Astrocyte (in vitro differentiated cells and primary cell): ENCODE results near the gene TPO. TPM values are rescaled to one million over a fixed set of nuclear protein-coding genes. Genes with fewer than 3 reads are reported as not detected.

Experiments
- DNase-seq: peaks from one replicate; pipeline ENCODE4 v3.0.0-alpha.2; 2010; ENCODE audit warnings: low read depth
- FAIRE-seq: peaks from 2 replicates; lab custom pipeline; 2011; peaks lifted over from hg19 to GRCh38; lab: Jason Lieb, UNC
- H2AFZ ChIP-seq: 2 replicates; pipeline ENCODE4 v1.6.0; 2012; ENCODE audit warnings: low read depth, low read length, inconsistent platforms
- H3K27ac ChIP-seq: 2 replicates; pipeline ENCODE4 v1.5.1; 2011; ENCODE audit warnings: low read depth, low read length, inconsistent platforms
- H3K27me3 ChIP-seq: 2 replicates; pipeline ENCODE4 v1.6.0; 2011; ENCODE audit warnings: low read length, inconsistent platforms; ENCODE audit not compliant: insufficient read depth
- H3K36me3 ChIP-seq: 2 replicates; pipeline ENCODE4 v1.5.1; 2011; ENCODE audit warnings: low read length, inconsistent platforms; ENCODE audit not compliant: insufficient read depth
- H3K4me1 ChIP-seq: 2 replicates; pipeline ENCODE4 v1.5.1; 2011; ENCODE audit warnings: low read length, inconsistent platforms; ENCODE audit not compliant: insufficient read depth
- H3K4me2 ChIP-seq: 2 replicates; pipeline ENCODE4 v1.6.0; 2012; ENCODE audit warnings: low read length, inconsistent platforms
- H3K4me3 ChIP-seq: 2 replicates; pipeline ENCODE4 v1.5.1; 2011; ENCODE audit warnings: low read depth, mild to moderate bottlenecking, low read length, inconsistent platforms; ENCODE audit not compliant: insufficient read depth
- H3K79me2 ChIP-seq: 2 replicates; pipeline ENCODE4 v1.6.0; 2012; ENCODE audit warnings: mild to moderate bottlenecking, low read length, inconsistent platforms; ENCODE audit not compliant: insufficient read depth
- H3K9ac ChIP-seq: 2 replicates; pipeline ENCODE4 v1.6.0; 2012; ENCODE audit warnings: mild to moderate bottlenecking, low read length, inconsistent platforms
- H3K9me3 ChIP-seq: 2 replicates; pipeline ENCODE4 v1.5.1; 2012; ENCODE audit warnings: low read depth, mild to moderate bottlenecking, low read length, inconsistent platforms; ENCODE audit not compliant: insufficient read depth
- H4K20me1 ChIP-seq: 2 replicates; pipeline ENCODE4 v1.6.0; 2012; ENCODE audit warnings: low read length, inconsistent platforms; ENCODE audit not compliant: insufficient read depth
- H3K27ac Mint-ChIP-seq: one replicate; pipeline ENCODE4 v1.8.0; 2021; ENCODE audit warnings: mild to moderate bottlenecking, mixed read lengths; ENCODE audit not compliant: unreplicated experiment
- H3K27me3 Mint-ChIP-seq: one replicate; pipeline ENCODE4 v1.8.0; 2021; ENCODE audit warnings: low read depth, mixed read lengths; ENCODE audit not compliant: unreplicated experiment
- H3K36me3 Mint-ChIP-seq: one replicate; pipeline ENCODE4 v1.8.0; 2021; ENCODE audit warnings: low read depth, mixed read lengths; ENCODE audit not compliant: unreplicated experiment
- H3K4me1 Mint-ChIP-seq: one replicate; pipeline ENCODE4 v1.8.0; 2021; ENCODE audit warnings: low read depth, mixed read lengths; ENCODE audit not compliant: unreplicated experiment
- H3K4me3 Mint-ChIP-seq: one replicate; pipeline ENCODE4 v1.8.0; 2021; ENCODE audit warnings: mild to moderate bottlenecking, moderate library complexity, mixed read lengths; ENCODE audit not compliant: unreplicated experiment
- H3K9me3 Mint-ChIP-seq: one replicate; pipeline ENCODE4 v1.8.0; 2021; ENCODE audit warnings: mild to moderate bottlenecking, mixed read lengths; ENCODE audit not compliant: unreplicated experiment
- EZH2 ChIP-seq: IDR thresholded peaks from 2 replicates; pipeline ENCODE4 v1.6.1; 2012; ENCODE audit warnings: mild to moderate bottlenecking, low read length, inconsistent platforms; ENCODE audit not compliant: insufficient read depth
- total RNA-seq: library from RNA; stranded (reverse); gene quantifications from 2 replicates; pipeline ENCODE4 v1.2.1, GENCODE V29; 2021
- TF ChIP-seq, protein P1 (sequence below): IDR thresholded peaks from 2 replicates; pipeline ENCODE4 v1.5.1; 2011; ENCODE audit warnings: low read depth, mild to moderate bottlenecking, inconsistent platforms, low read length, moderate library complexity; ENCODE audit not compliant: insufficient read depth

The TPO gene
- total RNA-seq, 1 donor from 2014 or later = not detected

DNA sequence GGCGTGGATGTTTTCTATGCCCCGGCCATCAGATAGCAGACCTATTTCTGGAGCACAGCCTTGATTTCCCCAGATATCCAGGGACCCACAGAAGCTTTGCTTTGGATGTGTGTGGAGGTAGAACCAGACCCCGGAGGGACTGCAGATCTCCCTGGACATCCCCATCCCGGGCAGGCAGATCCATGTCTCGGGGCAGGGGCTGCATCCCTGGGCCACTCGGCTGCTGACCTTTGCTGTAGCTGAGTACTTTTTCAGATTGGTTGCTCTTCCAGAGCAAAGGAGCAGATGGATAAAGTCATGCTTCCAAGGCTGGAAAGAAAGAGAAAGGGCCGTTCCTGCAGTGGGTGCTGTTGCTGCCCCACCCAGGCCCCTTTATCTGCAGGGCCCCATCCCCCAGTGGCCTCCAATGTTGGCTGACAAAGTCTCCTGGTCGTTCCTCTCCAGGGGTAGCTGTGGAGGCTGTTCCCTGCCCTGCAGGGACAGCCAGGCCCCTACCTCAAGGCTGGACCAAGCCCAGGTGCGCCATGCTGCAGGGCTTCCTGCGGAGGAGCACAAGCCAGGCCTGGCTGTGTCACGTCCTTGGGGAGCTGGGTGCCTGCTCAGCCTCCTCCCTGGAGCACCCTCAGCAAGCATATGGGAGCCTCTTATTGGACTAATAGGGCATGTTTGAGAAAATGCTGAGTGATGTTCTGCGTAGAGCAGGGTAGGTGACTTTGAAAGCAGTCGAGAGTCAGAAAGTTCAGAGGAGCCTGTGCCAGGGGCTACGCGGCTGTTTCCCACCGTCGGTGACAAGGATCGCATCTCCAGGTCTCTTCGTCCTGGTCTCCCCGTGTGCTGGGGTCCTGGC, 68.4 kb downstream of the TPO start:
- H3K4me2 ChIP-seq = no peak overlapping the region
- no peak overlapping the region for H3K27ac ChIP-seq
- Mint-ChIP-seq H3K27ac (no peak overlapping the region), H3K4me1 (no peaks in the 10 kb centered on the region), H3K4me3 (no peak overlapping the region), H3K27me3 (peaks cover 33% of the 10 kb centered on the region), H3K9me3 (no peaks in the 10 kb centered on the region), H3K36me3 (no peaks in the 10 kb centered on the region)
- no peaks in the 10 kb centered on the region for H4K20me1 ChIP-seq
- no peak overlapping the region for H2AFZ ChIP-seq
- FAIRE-seq (no peak), DNase-seq (no peak)
- H3K9ac ChIP-seq = no peak overlapping the region
- H3K27me3 ChIP-seq = no peaks in the 10 kb centered on the region
- H3K36me3 ChIP-seq = no peaks in the 10 kb centered on the region
- H3K4me1 ChIP-seq = no peaks in the 10 kb centered on the region
- TF ChIP-seq, protein P1, sequence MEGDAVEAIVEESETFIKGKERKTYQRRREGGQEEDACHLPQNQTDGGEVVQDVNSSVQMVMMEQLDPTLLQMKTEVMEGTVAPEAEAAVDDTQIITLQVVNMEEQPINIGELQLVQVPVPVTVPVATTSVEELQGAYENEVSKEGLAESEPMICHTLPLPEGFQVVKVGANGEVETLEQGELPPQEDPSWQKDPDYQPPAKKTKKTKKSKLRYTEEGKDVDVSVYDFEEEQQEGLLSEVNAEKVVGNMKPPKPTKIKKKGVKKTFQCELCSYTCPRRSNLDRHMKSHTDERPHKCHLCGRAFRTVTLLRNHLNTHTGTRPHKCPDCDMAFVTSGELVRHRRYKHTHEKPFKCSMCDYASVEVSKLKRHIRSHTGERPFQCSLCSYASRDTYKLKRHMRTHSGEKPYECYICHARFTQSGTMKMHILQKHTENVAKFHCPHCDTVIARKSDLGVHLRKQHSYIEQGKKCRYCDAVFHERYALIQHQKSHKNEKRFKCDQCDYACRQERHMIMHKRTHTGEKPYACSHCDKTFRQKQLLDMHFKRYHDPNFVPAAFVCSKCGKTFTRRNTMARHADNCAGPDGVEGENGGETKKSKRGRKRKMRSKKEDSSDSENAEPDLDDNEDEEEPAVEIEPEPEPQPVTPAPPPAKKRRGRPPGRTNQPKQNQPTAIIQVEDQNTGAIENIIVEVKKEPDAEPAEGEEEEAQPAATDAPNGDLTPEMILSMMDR = no peak
- TF ChIP-seq EZH2 = no peak
- no peak overlapping the region for H3K4me3 ChIP-seq
- H3K79me2 ChIP-seq = no peaks in the 10 kb centered on the region
- no peaks in the 10 kb centered on the region for H3K9me3 ChIP-seq

- Mint-ChIP-seq H3K36me3 (no peaks in the 10 kb centered on the region), H3K9me3 (no peaks in the 10 kb centered on the region), H3K27me3 (peaks cover 34% of the 10 kb centered on the region), H3K4me1 (no peaks in the 10 kb centered on the region), H3K27ac (no peak overlapping the region), H3K4me3 (no peak overlapping the region)
- no peak for TF ChIP-seq EZH2
- TF ChIP-seq, protein P1 = no peak
- Histone ChIP-seq H4K20me1 (no peaks in the 10 kb centered on the region), H3K9ac (no peak overlapping the region), H2AFZ (no peak overlapping the region), H3K9me3 (no peaks in the 10 kb centered on the region), H3K4me3 (no peak overlapping the region), H3K36me3 (no peaks in the 10 kb centered on the region), H3K27me3 (no peaks in the 10 kb centered on the region), H3K4me2 (no peak overlapping the region), H3K4me1 (no peaks in the 10 kb centered on the region), H3K79me2 (no peaks in the 10 kb centered on the region), H3K27ac (no peak overlapping the region)
- FAIRE-seq (no peak), DNase-seq (no peak)
Measured at GRCh38 chr2:1482253-1482675, 69.0 kb downstream of the TPO start.

DNA sequence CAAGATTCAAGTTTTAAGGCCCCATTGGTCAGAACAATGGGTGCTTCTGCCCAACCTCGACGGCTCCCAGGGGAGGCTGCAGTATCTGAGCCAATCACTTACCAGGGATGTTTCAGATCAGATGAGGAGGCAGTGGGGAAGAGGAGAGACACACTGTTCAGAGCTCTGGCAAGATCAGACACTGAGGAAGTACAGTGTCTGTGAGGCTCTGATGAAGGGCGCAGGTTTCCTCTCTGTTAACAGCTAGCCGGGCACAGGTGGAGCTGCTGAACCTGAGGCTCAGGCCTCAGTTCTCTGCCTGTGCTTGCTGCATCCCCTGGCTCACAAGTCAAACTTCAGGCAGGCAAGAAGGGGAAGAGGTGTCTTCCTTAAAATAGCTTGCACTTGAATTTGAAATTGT, 69.7 kb downstream of the TPO start:
- Histone ChIP-seq H4K20me1 (no peaks in the 10 kb centered on the region), H3K4me3 (no peak overlapping the region), H3K9me3 (no peaks in the 10 kb centered on the region), H3K4me1 (no peaks in the 10 kb centered on the region), H3K36me3 (no peaks in the 10 kb centered on the region), H3K4me2 (no peak overlapping the region), H3K79me2 (no peaks in the 10 kb centered on the region), H2AFZ (no peak overlapping the region), H3K9ac (no peak overlapping the region), H3K27ac (no peak overlapping the region), H3K27me3 (no peaks in the 10 kb centered on the region)
- no peak overlapping the region for H3K27ac Mint-ChIP-seq
- H3K36me3 Mint-ChIP-seq = no peaks in the 10 kb centered on the region
- FAIRE-seq (no peak), DNase-seq (no peak)
- no peaks in the 10 kb centered on the region for H3K4me1 Mint-ChIP-seq
- H3K27me3 Mint-ChIP-seq = peaks cover 35% of the 10 kb centered on the region
- H3K4me3 Mint-ChIP-seq = no peak overlapping the region
- TF ChIP-seq, protein P1 = no peak
- no peak for TF ChIP-seq EZH2
- no peaks in the 10 kb centered on the region for H3K9me3 Mint-ChIP-seq
